ENCODE results near the gene TULP4.

The TULP4 gene

DNA sequence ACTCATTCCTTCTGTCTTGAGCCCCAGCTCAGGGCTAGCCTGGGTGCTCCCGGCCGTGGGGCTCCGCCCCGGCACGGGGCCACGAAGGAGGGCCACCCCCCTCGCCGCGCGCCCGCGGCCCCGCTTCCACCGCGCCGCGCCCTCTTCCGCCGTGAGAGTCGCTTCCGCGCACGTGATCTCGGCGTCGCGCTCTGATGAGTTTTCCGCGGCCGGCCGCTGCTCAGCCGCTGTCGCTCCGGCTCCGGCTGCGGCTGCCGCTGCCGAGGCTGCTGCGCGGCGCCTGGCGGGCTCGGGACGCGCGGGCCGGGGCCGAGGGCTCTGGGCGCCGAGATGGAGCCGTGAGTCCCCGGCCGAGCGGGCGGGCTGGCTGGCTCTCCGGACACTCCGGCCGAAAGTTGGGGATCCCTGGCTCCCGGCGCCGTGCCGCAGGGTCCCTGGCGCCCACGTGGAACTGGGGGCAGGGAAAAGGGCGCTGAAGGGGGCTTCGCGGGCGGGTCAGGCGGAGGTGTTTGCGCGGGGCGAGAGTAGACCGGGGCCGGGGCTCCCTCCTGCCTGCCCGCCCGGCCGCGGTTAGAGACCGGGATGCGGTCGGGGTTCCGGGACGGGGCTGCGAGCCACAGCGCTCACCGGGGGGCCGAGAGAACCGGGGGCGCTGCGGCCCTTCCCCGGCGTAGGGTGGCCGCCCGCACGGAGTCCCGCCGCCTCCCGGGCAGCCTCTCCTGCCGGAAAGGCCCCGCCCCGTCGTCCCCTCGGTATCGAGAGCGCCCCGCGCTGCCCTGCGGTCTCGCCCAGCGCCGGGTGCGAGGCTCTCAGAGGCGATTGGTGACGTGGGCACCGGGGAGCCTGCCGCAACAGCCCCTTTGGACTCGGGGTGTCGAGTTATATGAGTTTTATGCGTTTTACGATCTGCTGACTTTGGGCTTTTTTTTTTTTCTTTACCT lies 247.9 kb downstream of the TULP4 start, which contains the start of gene TMEM181:
TMEM181 (plus strand) TSS at position 197 of the 941 bp plus-strand sequence; CDS start at position 331, 134 bp downstream.
- no peak for DNase-seq (ENCODE audit: low read depth)

GRCh38 chr6:158560836-158561320 lies 248.6 kb downstream of the TULP4 start:
- DNase-seq (ENCODE audit: low read depth): no peak
